ENCODE results near the gene LCLAT1. TPM values are rescaled to one million over a fixed set of nuclear protein-coding genes. Genes with fewer than 3 reads are reported as not detected.
"Not testable (repeated sequence)": the region's sequence is repeated elsewhere in the genome, so short reads cannot be mapped to it uniquely, and the experiment has no call there.

The LCLAT1 gene
- polyA plus RNA-seq, 2 of the 4 experiments (the other 2 are of a cell fraction) = 19.5 to 71.0 TPM

DNA sequence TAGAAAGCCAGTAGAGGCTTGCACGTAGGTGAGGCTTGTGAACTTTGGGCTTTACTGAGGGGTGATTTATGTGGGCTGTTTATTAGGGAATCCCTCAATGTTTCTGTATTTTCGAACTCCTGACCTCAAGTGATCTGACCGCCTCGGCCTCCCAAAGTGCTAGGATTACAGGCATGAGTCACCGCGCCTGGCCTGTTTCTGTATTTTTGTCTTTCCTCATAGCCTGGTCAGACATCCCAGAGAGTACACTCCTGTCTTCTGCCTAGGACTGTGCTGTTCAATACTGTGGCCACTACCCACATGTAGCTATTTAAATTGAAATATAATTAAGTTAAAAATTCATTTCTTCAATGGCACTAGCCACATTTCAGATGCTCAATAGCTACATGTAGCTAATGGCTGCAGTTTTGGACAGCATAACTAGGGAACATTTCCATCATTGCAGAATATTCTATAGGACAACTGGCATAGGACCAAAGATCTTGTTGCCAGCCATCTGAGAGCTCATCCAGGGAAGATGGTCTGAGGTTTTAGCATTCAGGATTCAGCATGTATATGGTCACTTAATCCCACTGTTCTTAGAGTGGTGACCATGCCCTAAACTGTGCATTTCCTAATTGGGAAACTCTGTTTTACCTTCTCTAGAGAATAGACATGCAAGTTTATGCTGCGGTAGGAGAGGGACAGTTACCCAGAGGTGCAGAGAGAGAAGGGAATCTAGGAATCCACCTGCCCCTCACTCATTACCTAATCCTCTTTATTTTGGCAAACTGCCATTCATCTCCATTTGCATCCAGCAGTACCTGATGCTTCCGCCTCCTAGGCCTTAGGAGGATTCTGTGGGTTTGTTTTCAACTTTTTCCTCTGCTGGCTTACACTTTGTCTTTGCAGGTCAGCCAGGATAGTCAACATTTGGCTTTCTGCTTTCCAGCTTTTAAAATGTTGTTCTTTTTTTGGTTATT is 64.4 kb downstream of the LCLAT1 start (continued):
- TF ChIP-seq MAZ (IDR thresholded peaks at IDR 0.05; ENCODE audit: borderline replicate concordance, low read depth, low read length) = no peak
- peak in 1 of 2 experiments; percentile 37; a peak in 2 of 4 replicates for TF ChIP-seq CEBPB (IDR thresholded peaks at IDR 0.05)
- peak; percentile 24 to 46; a peak in 3 of 5 replicates for TF ChIP-seq EP300 (IDR thresholded peaks at IDR 0.05)
- peak; percentile 73 for TF ChIP-seq JUNB (IDR thresholded peaks at IDR 0.05)
- TF ChIP-seq JUN (IDR thresholded peaks at IDR 0.05) = peak in 1 of 2 experiments; percentile 35; a peak in 1 of 5 replicates
- no peak for TF ChIP-seq EHF (CRISPR knock-in tag; IDR thresholded peaks at IDR 0.05)
- TF ChIP-seq, protein P1, sequence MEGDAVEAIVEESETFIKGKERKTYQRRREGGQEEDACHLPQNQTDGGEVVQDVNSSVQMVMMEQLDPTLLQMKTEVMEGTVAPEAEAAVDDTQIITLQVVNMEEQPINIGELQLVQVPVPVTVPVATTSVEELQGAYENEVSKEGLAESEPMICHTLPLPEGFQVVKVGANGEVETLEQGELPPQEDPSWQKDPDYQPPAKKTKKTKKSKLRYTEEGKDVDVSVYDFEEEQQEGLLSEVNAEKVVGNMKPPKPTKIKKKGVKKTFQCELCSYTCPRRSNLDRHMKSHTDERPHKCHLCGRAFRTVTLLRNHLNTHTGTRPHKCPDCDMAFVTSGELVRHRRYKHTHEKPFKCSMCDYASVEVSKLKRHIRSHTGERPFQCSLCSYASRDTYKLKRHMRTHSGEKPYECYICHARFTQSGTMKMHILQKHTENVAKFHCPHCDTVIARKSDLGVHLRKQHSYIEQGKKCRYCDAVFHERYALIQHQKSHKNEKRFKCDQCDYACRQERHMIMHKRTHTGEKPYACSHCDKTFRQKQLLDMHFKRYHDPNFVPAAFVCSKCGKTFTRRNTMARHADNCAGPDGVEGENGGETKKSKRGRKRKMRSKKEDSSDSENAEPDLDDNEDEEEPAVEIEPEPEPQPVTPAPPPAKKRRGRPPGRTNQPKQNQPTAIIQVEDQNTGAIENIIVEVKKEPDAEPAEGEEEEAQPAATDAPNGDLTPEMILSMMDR (IDR thresholded peaks at IDR 0.05) = no peak

DNA sequence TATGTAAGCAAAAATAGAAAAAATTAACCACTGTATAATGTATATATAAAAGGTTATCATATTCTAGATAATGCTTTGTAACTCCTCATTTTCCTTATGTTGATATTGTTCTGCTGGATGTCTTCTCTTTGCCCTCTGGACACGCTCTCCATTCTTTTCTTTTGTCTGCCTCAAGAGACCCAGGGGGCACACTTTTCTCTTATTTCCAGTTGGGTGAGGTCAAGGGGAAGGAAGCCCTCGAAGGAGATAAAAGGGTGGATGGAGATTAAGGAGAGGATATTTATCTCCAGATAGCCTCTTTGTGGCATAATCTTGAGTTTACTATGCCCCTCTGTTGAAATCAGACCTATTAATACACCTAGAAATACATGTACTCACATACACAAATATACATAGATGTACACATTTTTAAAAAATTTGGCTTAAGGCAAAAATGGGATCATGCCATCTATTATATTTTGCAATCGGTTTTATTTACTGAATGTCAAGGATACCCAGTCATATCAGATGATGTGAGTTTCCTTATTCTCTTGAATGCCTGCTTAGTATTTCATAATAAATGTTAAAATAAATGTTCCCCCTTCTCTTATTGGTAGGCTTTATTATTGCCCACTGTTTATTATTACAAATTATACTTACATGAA is 65.3 kb downstream of the LCLAT1 start:
- Histone ChIP-seq H3K4me1 (peaks cover 60% of the 10 kb centered on the region), H3K27ac (peak overlapping the region; percentile 8 to 73; a peak in 3 of 6 replicates), H3K9me3 (peaks cover 13% of the 10 kb centered on the region; the same call in 1 of the 3 replicates), H3K4me3 (no peak overlapping the region), H3K4me2 (peak overlapping the region; percentile 67)
- TF ChIP-seq, protein P2, sequence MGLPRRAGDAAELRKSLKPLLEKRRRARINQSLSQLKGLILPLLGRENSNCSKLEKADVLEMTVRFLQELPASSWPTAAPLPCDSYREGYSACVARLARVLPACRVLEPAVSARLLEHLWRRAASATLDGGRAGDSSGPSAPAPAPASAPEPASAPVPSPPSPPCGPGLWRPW (IDR thresholded peaks at IDR 0.05) = 0 out of 2 replicates have a peak, but pooled peaks have one; percentile 38
- TF ChIP-seq FOSL2 (IDR thresholded peaks at IDR 0.05) (no peak), FOSL2 (CRISPR knock-in tag; IDR thresholded peaks at IDR 0.05) (peak; percentile 36; the same call in 1 of the 2 replicates), CEBPB (IDR thresholded peaks at IDR 0.05) (peak; percentile 56 to 76; a peak in 2 of 4 replicates), POLR2AphosphoS2 (conservative IDR thresholded peaks at IDR 0.05; ENCODE audit: low read length) (no peak), PBX3 (IDR thresholded peaks at IDR 0.05) (no peak), NPAS2 (CRISPR knock-in tag; IDR thresholded peaks at IDR 0.05; ENCODE audit: borderline replicate concordance) (no peak), JUNB (IDR thresholded peaks at IDR 0.05) (peak; percentile 58), ZFP36 (IDR thresholded peaks at IDR 0.05; ENCODE audit: borderline replicate concordance, partially characterized antibody) (no peak)
- CTCF ChIA-PET = no interaction called here
- no peak for DNase-seq (ENCODE audit: low read depth in 1 of 2, low spot score in 1 of 2)
- FAIRE-seq = no peak
- POLR2A ChIA-PET = no interaction called here
- 50% methylated on average over 3 of the region's 3 CpGs for WGBS (ENCODE audit: missing lambda C conversion rate)
- ATAC-seq = no peak

DNA sequence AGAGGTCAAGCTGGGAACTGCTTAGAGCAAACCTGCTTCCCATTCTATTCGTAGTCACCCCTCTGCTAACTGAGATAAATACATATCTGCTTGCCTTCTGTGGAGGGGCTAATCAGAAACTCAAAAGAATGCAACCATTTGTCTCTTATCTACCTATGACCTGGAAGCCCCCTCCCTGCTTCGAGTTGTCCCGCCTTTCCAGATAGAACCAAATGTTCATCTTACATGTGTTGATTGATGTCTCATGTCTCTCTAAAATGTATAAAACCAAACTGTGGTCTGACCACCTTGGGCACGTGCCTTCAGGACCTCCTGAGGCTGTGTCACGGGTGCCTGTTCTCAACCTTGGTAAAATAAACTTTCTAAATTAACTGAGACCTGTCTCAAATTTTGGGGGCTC is 66.6 kb downstream of the LCLAT1 start:
- POLR2A ChIA-PET; H3K4me3 ChIP-seq; CTCF ChIA-PET; DNase-seq (ENCODE audit: low read depth in 1 of 2, low spot score in 1 of 2); H3K9me3 ChIP-seq; ATAC-seq; FAIRE-seq: not testable (repeated sequence)
- 76% methylated on average over 5 of the region's 5 CpGs for WGBS (ENCODE audit: missing lambda C conversion rate)
- peak overlapping the region; percentile 67 for H3K4me2 ChIP-seq
- H3K27ac ChIP-seq = peak overlapping the region in 1 of 2 experiments; percentile 44; a peak in 3 of 6 replicates
- H3K4me1 ChIP-seq = peaks cover 60% of the 10 kb centered on the region
